GM12873 (cell line): ENCODE results near the gene HINFP.
A peak's percentile ranks its signal among the peaks of the same experiment; 100 is the strongest.

ENCODE experiments used
- CTCF ChIP-seq: IDR thresholded peaks from 2 replicates; pipeline ENCODE4 v1.5.1; 2012; ENCODE audit warnings: low read depth, mild to moderate bottlenecking, moderate library complexity, low read length, control low read depth; ENCODE audit not compliant: insufficient read depth; ENCODE audit errors: missing control alignments

Gene HINFP

GRCh38 chr11:119121008-119121810, at the start of gene HINFP:
Gene HINFP, plus strand, starts transcription at chr11:119121580. Its CDS starts 5,365 bp downstream, at chr11:119126945.
- TF ChIP-seq CTCF, result peak; percentile 5

- TF ChIP-seq CTCF, result no peak
Measured at GRCh38 chr11:119077839-119078238, 43.5 kb upstream of the HINFP start.

GRCh38 chr11:119078675-119079420, 42.5 kb upstream of the HINFP start:
- TF ChIP-seq CTCF, result no peak

- TF ChIP-seq CTCF, result no peak
Measured at GRCh38 chr11:119081682-119082260, 39.6 kb upstream of the HINFP start.

- TF ChIP-seq CTCF, result no peak
Measured at GRCh38 chr11:119084663-119085436, 36.5 kb upstream of the HINFP start, which contains the start of gene HMBS. Gene HMBS, plus strand, starts transcription at chr11:119084881. Its CDS starts 153 bp downstream, at chr11:119085034.

- TF ChIP-seq CTCF, result no peak
Measured at GRCh38 chr11:119085437-119085847, 35.9 kb upstream of the HINFP start.

- TF ChIP-seq CTCF, result no peak
Measured at GRCh38 chr11:119087123-119087522, 34.3 kb upstream of the HINFP start.
